Tibial artery (tissue), 4 donors: ENCODE measurements around the gene POLA1.

Experiments
- DNase-seq, 2 donors: peaks; one replicate each; pipeline ENCODE4 v3.0.0-alpha.2; 2019
- H3K27ac ChIP-seq, 2 donors: fragments of 200-600 bp; sonication (generic) in 1 of 2; 1 replicate in 1 of 2; 2 replicates in 1 of 2; pipeline ENCODE4 v1.5.1; 2018 to 2019; ENCODE audit warnings: mild to moderate bottlenecking in 1 of 2
- H3K27me3 ChIP-seq, 2 donors: fragments of 200-600 bp; sonication (generic) in 1 of 2; one replicate each; pipeline versions ENCODE4 v1.5.1 to v1.6.0; 2016 to 2019
- H3K36me3 ChIP-seq, 3 donors: fragments of 200-600 bp; sonication (generic) in 2 of 3; one replicate each; pipeline ENCODE4 v1.5.1; 2016 to 2019; ENCODE audit warnings: mild to moderate bottlenecking in 2 of 3
- H3K4me1 ChIP-seq, 4 donors: fragments of 200-600 bp; sonication (generic) in 2 of 4; 1 replicate in 3 of 4; 2 replicates in 1 of 4; pipeline ENCODE4 v1.5.1; 2016 to 2019
- H3K4me3 ChIP-seq, 2 donors: fragments of 200-600 bp; sonication (generic) in 1 of 2; 1 replicate in 1 of 2; 2 replicates in 1 of 2; pipeline ENCODE4 v1.5.1; 2018 to 2019; ENCODE audit warnings: mild to moderate bottlenecking in 2 of 2
- H3K9me3 ChIP-seq, 3 donors: fragments of 200-600 bp; sonication (generic) in 1 of 3; one replicate each; pipeline ENCODE4 v1.5.1; 2016 to 2019
- CTCF ChIP-seq, 2 experiments: fragments of 200-600 bp in 1 of 2; fragments of 450-650 bp in 1 of 2; IDR thresholded peaks; one replicate each; pipeline ENCODE4 v1.5.1; 2017 to 2019; ENCODE audit warnings: antibody characterized with exemption in 2 of 2, mild to moderate bottlenecking in 1 of 2, moderate library complexity in 1 of 2
- intact Hi-C: fragments of 100-400 bp; cut with DNase I; formaldehyde crosslinking; loops from one replicate; pipeline ENCODE4 v1.15.0; 2023; ENCODE audit warnings: low total_unique reads

POLA1 gene

GRCh38 chrX:24979081-24979480, 285.4 kb downstream of the POLA1 start:
- no peak overlapping the region for H3K4me3 ChIP-seq
- no peaks in the 10 kb centered on the region for H3K36me3 ChIP-seq
- no peaks in the 10 kb centered on the region for H3K27me3 ChIP-seq
- no peak overlapping the region for H3K27ac ChIP-seq
- TF ChIP-seq CTCF (IDR thresholded peaks at IDR 0.05) = no peak
- DNase-seq = no peak
- intact Hi-C loops = no loop called here
- H3K9me3 ChIP-seq = no peaks in the 10 kb centered on the region
- no peaks in the 10 kb centered on the region for H3K4me1 ChIP-seq

- no peak for DNase-seq
- Histone ChIP-seq H3K4me3 (no peak overlapping the region), H3K4me1 (no peaks in the 10 kb centered on the region), H3K36me3 (no peaks in the 10 kb centered on the region), H3K9me3 (no peaks in the 10 kb centered on the region), H3K27ac (no peak overlapping the region), H3K27me3 (no peaks in the 10 kb centered on the region)
- no peak for TF ChIP-seq CTCF (IDR thresholded peaks at IDR 0.05)
- intact Hi-C loops = no loop called here
These were observed 287.3 kb downstream of the POLA1 start for GRCh38 chrX:24981030-24981429.

- no peak for DNase-seq
- intact Hi-C loops = no loop called here
- Histone ChIP-seq H3K4me1 (no peaks in the 10 kb centered on the region), H3K27me3 (no peaks in the 10 kb centered on the region), H3K36me3 (no peaks in the 10 kb centered on the region), H3K27ac (no peak overlapping the region), H3K9me3 (no peaks in the 10 kb centered on the region), H3K4me3 (no peak overlapping the region)
- no peak for TF ChIP-seq CTCF (IDR thresholded peaks at IDR 0.05)
These were observed 288.7 kb downstream of the POLA1 start for GRCh38 chrX:24982306-24982965.

GRCh38 chrX:24983931-24984330, 290.2 kb downstream of the POLA1 start:
- intact Hi-C loops = no loop called here
- no peaks in the 10 kb centered on the region for H3K36me3 ChIP-seq
- no peaks in the 10 kb centered on the region for H3K4me1 ChIP-seq
- no peak for DNase-seq
- H3K27me3 ChIP-seq = no peaks in the 10 kb centered on the region
- no peak overlapping the region for H3K27ac ChIP-seq
- TF ChIP-seq CTCF (IDR thresholded peaks at IDR 0.05) = no peak
- H3K4me3 ChIP-seq = no peak overlapping the region
- H3K9me3 ChIP-seq = no peaks in the 10 kb centered on the region

- Histone ChIP-seq H3K9me3 (no peaks in the 10 kb centered on the region), H3K27me3 (no peaks in the 10 kb centered on the region), H3K36me3 (no peaks in the 10 kb centered on the region), H3K27ac (no peak overlapping the region), H3K4me3 (no peak overlapping the region), H3K4me1 (no peaks in the 10 kb centered on the region)
- intact Hi-C loops = no loop called here
- DNase-seq = no peak
- TF ChIP-seq CTCF (IDR thresholded peaks at IDR 0.05) = no peak
These were observed 291.4 kb downstream of the POLA1 start for GRCh38 chrX:24985120-24985519.

GRCh38 chrX:24987731-24988130, 294.0 kb downstream of the POLA1 start:
- no peak for DNase-seq
- H3K36me3 ChIP-seq = no peaks in the 10 kb centered on the region
- no peaks in the 10 kb centered on the region for H3K27me3 ChIP-seq
- no peaks in the 10 kb centered on the region for H3K4me1 ChIP-seq
- H3K4me3 ChIP-seq = no peak overlapping the region
- H3K27ac ChIP-seq = no peak overlapping the region
- TF ChIP-seq CTCF (IDR thresholded peaks at IDR 0.05) = no peak
- intact Hi-C loops = no loop called here
- H3K9me3 ChIP-seq = no peaks in the 10 kb centered on the region
